K562 (cell line): ENCODE results near the gene LYPD3. TPM values are rescaled to one million over a fixed set of nuclear protein-coding genes. Genes with fewer than 3 reads are reported as not detected.

Experiments used
- ATAC-seq: fragments of 200-7000 bp; cut with Tn5 transposase; 3 replicates; pipeline ENCODE4 v1.9.1; 2020; ENCODE audit warnings: moderate library complexity
- BruUV-seq: library from RNA; stranded (reverse); fragments of 400-500 nt; replicated peaks from 2 replicates; lab custom pipeline; 2021; lab: Mats Ljungman, UMichigan
- CTCF ChIA-PET: fragments of 300-600 bp; formaldehyde crosslinking; extraction: SDS; loops from one replicate; lab custom pipeline; 2021; ENCODE audit warnings: low intra/inter-chr PET ratio; lab: Yijun Ruan, JAX
- POLR2A ChIA-PET: fragments of 300-600, 350-650 bp; sonication (Branson Sonifier 250); formaldehyde crosslinking; extraction: SDS; loops from one replicate; lab custom pipeline; 2021; ENCODE audit warnings: antibody characterized with exemption, inconsistent platforms; lab: Yijun Ruan, JAX
- DNase-seq, 4 experiments: peaks; one replicate each; pipeline versions ENCODE4 v3.0.0 to v3.0.0-alpha.2; 2011 to 2018; ENCODE audit warnings: low spot score in 3 of 4, mixed read lengths in 3 of 4; ENCODE audit errors: extremely low read depth in 1 of 4
- FAIRE-seq: peaks from 2 replicates; lab custom pipeline; 2011; peaks lifted over from hg19 to GRCh38; lab: Jason Lieb, UNC
- H2AFZ ChIP-seq: 2 replicates; pipeline ENCODE4 v1.6.0; 2011; ENCODE audit warnings: low read depth, low read length, control low read depth, inconsistent platforms
- H3K27ac ChIP-seq: fragments of 200-600 bp; 3 replicates; pipeline ENCODE4 v1.8.0; 2011; ENCODE audit warnings: low read depth, mild to moderate bottlenecking, control low read depth, inconsistent platforms, low read length, moderate library complexity, mixed read lengths; ENCODE audit errors: extremely low read depth
- H3K27me3 ChIP-seq, 2 experiments: fragments of 300-600 bp in 1 of 2; 2 replicates in 1 of 2; 3 replicates in 1 of 2; pipeline versions ENCODE4 v1.6.0 to v1.8.0; 2011; ENCODE audit warnings: inconsistent platforms in 2 of 2, low read length in 2 of 2, mild to moderate bottlenecking in 1 of 2, mixed read lengths in 1 of 2, moderate library complexity in 1 of 2; ENCODE audit not compliant: control insufficient read depth in 2 of 2, insufficient read depth in 2 of 2
- H3K36me3 ChIP-seq: fragments of 300-600 bp; 3 replicates; pipeline ENCODE4 v1.8.0; 2011; ENCODE audit warnings: mild to moderate bottlenecking, low read length, inconsistent platforms; ENCODE audit not compliant: control insufficient read depth, insufficient read depth
- H3K4me1 ChIP-seq, 2 experiments: fragments of 200-600 bp in 1 of 2; replicated peaks in 1 of 2; 2 replicates in 1 of 2; 3 replicates in 1 of 2; pipeline versions ENCODE4 v1.5.1 to v1.8.0; 2011; ENCODE audit warnings: inconsistent platforms in 2 of 2, low read length in 2 of 2, mild to moderate bottlenecking in 1 of 2, mixed read lengths in 1 of 2, moderate library complexity in 1 of 2; ENCODE audit not compliant: control insufficient read depth in 2 of 2, insufficient read depth in 2 of 2
- H3K4me2 ChIP-seq: 2 replicates; pipeline ENCODE4 v1.6.1; 2011; ENCODE audit warnings: low read length, control low read depth, inconsistent platforms, mixed read lengths; ENCODE audit not compliant: insufficient read depth
- H3K4me3 ChIP-seq: fragments of 200-600 bp; sonication (generic), shearing (Covaris generic); 2 replicates; pipeline ENCODE4 v1.5.1; 2016; ENCODE audit warnings: control low read depth, inconsistent platforms
- H3K79me2 ChIP-seq: fragments of 200-600 bp; 3 replicates; pipeline ENCODE4 v1.8.0; 2011; ENCODE audit warnings: low read length, inconsistent platforms; ENCODE audit not compliant: control insufficient read depth, insufficient read depth
- H3K9ac ChIP-seq, 2 experiments: 2 replicates each; pipeline versions ENCODE4 v1.6.0 to v1.6.1; 2011; ENCODE audit warnings: low read depth in 2 of 2, low read length in 2 of 2, control low read depth in 1 of 2, inconsistent platforms in 1 of 2, mild to moderate bottlenecking in 1 of 2, mixed read lengths in 1 of 2; ENCODE audit not compliant: insufficient read depth in 1 of 2
- H3K9me1 ChIP-seq: one replicate; pipeline ENCODE4 v1.6.0; 2011; ENCODE audit warnings: inconsistent platforms, mild to moderate bottlenecking, low read length, moderate library complexity; ENCODE audit not compliant: control insufficient read depth, insufficient read depth
- H3K9me3 ChIP-seq: replicated peaks from 2 replicates; pipeline ENCODE4 v1.5.1; 2011; ENCODE audit warnings: low read depth, low read length, inconsistent platforms; ENCODE audit not compliant: control insufficient read depth, insufficient read depth
- H4K20me1 ChIP-seq: replicated peaks from 2 replicates; pipeline ENCODE4 v1.6.1; 2011; ENCODE audit warnings: low read length, inconsistent platforms, mixed read lengths; ENCODE audit not compliant: control insufficient read depth, insufficient read depth
- CCNT2 ChIP-seq: IDR thresholded peaks from 2 replicates; pipeline ENCODE4 v1.6.1; 2011; ENCODE audit warnings: borderline replicate concordance, low read depth, mild to moderate bottlenecking, moderate library complexity, mixed read lengths, low read length; ENCODE audit not compliant: insufficient read length; ENCODE audit errors: extremely low read depth
- MAFG ChIP-seq: fragments of 450-650 bp; conservative IDR thresholded peaks from 2 replicates; pipeline ENCODE4 v1.6.1; 2016; ENCODE audit warnings: missing genetic modification characterization, missing compliant biosample characterization
- WGBS: fragments of 100-300 bp; shearing (Covaris generic); methylation state at CpG from one replicate; pipeline ENCODE4 v1.1.6; 2016; ENCODE audit warnings: low coverage, mixed read lengths; ENCODE audit not compliant: insufficient coverage; ENCODE audit errors: missing lambda C conversion rate; 5-methylcytosine and 5-hydroxymethylcytosine counted together
- in situ Hi-C: fragments of 300-500 bp; cut with MboI; formaldehyde crosslinking; loops from 4 replicates; pipeline ENCODE4 v1.15.0; 2018; ENCODE audit warnings: inconsistent platforms, mixed read lengths
- intact Hi-C: fragments of 100-400 bp; cut with micrococcal nuclease; formaldehyde crosslinking; loops from 2 replicates; pipeline ENCODE4 v1.14.2; 2022
- polyA plus RNA-seq, 8 experiments: library from polyadenylated mRNA; depleted of rRNA in 4 of 8; stranded (reverse) in 5 of 8; unstranded in 3 of 8; fragments of >200 nt; fragmentation: Nextera tagmentation in 2 of 8; fragmentation: Illumina TruSeq in 1 of 8; extraction: Ambion mirVana in 2 of 8; extraction: Trizol in 1 of 8; gene quantifications; 2 replicates each; pipeline versions ENCODE4 v1.2.1 to v1.2.3, GENCODE V29; 2011 to 2014; ENCODE audit warnings: inconsistent platforms in 1 of 8, missing spikeins in 1 of 8
- total RNA-seq, 7 experiments: library from RNA; depleted of rRNA in 6 of 7; stranded (reverse); fragments of >200 nt in 6 of 7; fragmentation: Illumina TruSeq in 2 of 7; extraction: Trizol in 2 of 7; gene quantifications; 2 replicates each; pipeline versions ENCODE4 v1.2.1 to v1.2.3, GENCODE V29; 2011 to 2021; ENCODE audit warnings: low replicate concordance in 1 of 7
- TF ChIP-seq, protein P1 (sequence below): sonication (generic); formaldehyde crosslinking; IDR thresholded peaks from 2 replicates; pipeline ENCODE4 v1.8.1; 2023; ENCODE audit warnings: mild to moderate bottlenecking, missing genetic modification reagents

Gene LYPD3
- total and polyA plus RNA-seq, 9 of the 15 experiments (the other 6 are each of a cell fraction or from before 2014, with no cell fraction given): 0.04 to 0.33 (median 0.20) TPM; not detected in 1

- no peak for DNase-seq
- H2AFZ ChIP-seq: no peak overlapping the region
- TF ChIP-seq CCNT2 (no peak), MAFG (tag) (no peak)
- TF ChIP-seq, protein P1, sequence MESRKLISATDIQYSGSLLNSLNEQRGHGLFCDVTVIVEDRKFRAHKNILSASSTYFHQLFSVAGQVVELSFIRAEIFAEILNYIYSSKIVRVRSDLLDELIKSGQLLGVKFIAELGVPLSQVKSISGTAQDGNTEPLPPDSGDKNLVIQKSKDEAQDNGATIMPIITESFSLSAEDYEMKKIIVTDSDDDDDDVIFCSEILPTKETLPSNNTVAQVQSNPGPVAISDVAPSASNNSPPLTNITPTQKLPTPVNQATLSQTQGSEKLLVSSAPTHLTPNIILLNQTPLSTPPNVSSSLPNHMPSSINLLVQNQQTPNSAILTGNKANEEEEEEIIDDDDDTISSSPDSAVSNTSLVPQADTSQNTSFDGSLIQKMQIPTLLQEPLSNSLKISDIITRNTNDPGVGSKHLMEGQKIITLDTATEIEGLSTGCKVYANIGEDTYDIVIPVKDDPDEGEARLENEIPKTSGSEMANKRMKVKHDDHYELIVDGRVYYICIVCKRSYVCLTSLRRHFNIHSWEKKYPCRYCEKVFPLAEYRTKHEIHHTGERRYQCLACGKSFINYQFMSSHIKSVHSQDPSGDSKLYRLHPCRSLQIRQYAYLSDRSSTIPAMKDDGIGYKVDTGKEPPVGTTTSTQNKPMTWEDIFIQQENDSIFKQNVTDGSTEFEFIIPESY (CRISPR knock-in tag): 0 out of 2 replicates have a peak, but pooled peaks have one; percentile 14
- ATAC-seq: no peak
- FAIRE-seq: no peak
- in situ Hi-C loops (no loop called here), intact Hi-C loops (no loop called here)
- H3K36me3 ChIP-seq: no peaks in the 10 kb centered on the region
- H3K4me2 ChIP-seq: no peak overlapping the region
- H3K9me1 ChIP-seq: no peaks in the 10 kb centered on the region
- no TSS peak for BruUV-seq
- WGBS: 76% methylated on average over 8 of the region's 15 CpGs
- ChIA-PET CTCF (no interaction called here), POLR2A (interaction anchor here (0.9 to 1.4 kb wide), 2 partner anchors 14 to 16 kb away, joined by 6 to 8 read pairs; no protein-coding TSS in a partner anchor)
- no peak overlapping the region for H3K27ac ChIP-seq
- H3K79me2 ChIP-seq: no peaks in the 10 kb centered on the region
- H4K20me1 ChIP-seq: 0 out of 2 replicates have a peak, but pooled peaks cover 2% of the 10 kb centered on the region
- no peaks in the 10 kb centered on the region for H3K9me3 ChIP-seq
- no peaks in the 10 kb centered on the region for H3K27me3 ChIP-seq
- no peak overlapping the region; a peak in 1 of 4 replicates for H3K9ac ChIP-seq
- H3K4me1 ChIP-seq: peaks cover 10 to 12% of the 10 kb centered on the region in 2 experiments
- H3K4me3 ChIP-seq: no peak overlapping the region
Measured at GRCh38 chr19:43479226-43479625, 13.8 kb upstream of the LYPD3 start.
